HG03045 (cell line): ENCODE measurements around the gene CDK11A.
"Not testable (repeated sequence)": the region's sequence is repeated elsewhere in the genome, so short reads cannot be mapped to it uniquely, and the experiment has no call there.

Experiments
- ATAC-seq: cut with Tn5 transposase; IDR thresholded peaks from one replicate; pipeline ENCODE4 v1.9.1; 2021; ENCODE audit warnings: mild to moderate bottlenecking, moderate library complexity; ENCODE audit not compliant: unreplicated experiment

CDK11A gene

DNA sequence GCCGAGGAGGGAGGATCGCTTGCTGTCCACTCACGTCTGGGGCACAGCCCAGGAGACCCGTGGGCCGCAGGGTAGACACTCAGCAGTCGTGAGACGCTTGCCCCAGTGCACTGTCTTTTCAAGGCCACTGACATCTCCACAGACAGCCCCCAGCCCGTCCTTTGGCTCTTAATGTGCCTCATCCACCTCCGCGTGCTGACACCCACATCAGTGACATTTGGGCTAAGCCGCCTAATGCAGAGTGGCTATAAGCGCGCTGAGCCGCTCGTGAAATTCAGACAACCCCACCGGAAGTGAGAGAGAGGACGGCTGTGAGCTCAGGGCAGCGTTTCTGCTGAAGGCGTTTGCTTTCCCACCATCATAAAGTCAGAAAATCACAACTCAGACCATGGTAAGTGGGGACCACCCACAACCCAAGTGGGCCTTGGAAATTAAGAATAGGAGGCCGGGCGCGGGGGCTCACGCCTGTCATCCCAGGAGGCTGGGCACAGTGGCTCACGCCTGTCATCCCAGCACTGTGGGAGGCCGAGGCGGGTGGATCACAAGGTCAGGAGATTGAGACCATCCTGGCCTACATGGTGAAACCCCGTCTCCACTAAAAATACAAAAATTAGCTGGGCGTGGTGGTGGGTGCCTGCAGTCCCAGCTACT is 40.0 kb downstream of the CDK11A start:
- ATAC-seq: no peak

- no peak for ATAC-seq
These were observed 40.9 kb downstream of the CDK11A start for GRCh38 chr1:1683104-1683905.

GRCh38 chr1:1680912-1681273 is 43.3 kb downstream of the CDK11A start:
- ATAC-seq: no peak

GRCh38 chr1:1680031-1680911 is 43.9 kb downstream of the CDK11A start:
- ATAC-seq: no peak

GRCh38 chr1:1678581-1679380 is 45.4 kb downstream of the CDK11A start:
- no peak for ATAC-seq

GRCh38 chr1:1677718-1678580 is 46.2 kb downstream of the CDK11A start:
- peak; percentile 51 for ATAC-seq

DNA sequence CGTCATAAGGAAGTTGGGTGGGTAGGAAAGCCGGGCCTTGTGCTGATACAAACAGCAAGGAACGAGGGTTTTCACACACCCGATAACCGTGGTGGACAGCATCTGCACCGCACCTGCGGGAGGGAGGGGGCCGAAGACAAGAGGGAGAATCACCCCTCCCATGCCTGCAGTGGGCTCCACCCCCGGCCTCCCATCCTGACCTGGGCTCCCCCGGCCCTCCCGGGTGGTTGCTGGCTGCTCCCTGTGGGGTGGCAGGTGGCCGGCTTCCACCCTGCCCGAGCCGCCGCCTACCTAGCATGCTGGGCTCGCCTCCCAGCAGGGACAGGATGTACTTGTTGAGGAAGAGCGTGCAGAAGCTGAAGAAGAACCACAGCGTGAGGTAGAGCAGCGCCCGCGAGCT is 48.1 kb downstream of the CDK11A start:
- not testable (repeated sequence) for ATAC-seq

DNA sequence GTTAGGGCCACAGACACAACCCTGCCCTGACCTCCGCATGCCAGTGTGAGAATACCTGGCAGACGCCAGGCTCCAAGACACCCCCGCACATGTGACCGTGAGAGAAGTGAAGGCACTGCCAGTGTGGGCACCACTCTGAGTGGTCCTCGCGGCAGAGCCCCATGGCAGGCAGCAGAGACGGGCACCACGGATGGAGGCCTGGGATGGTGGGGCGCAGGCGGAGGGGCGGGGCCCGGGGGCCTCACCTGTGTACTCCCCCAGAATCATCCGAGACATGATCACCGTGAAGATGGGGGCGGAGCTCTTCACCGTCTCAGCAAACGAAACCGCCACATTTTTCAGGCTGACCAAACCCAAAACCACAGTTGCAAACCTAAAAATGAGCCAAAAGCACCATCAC is 48.9 kb downstream of the CDK11A start:
- not testable (repeated sequence) for ATAC-seq

DNA sequence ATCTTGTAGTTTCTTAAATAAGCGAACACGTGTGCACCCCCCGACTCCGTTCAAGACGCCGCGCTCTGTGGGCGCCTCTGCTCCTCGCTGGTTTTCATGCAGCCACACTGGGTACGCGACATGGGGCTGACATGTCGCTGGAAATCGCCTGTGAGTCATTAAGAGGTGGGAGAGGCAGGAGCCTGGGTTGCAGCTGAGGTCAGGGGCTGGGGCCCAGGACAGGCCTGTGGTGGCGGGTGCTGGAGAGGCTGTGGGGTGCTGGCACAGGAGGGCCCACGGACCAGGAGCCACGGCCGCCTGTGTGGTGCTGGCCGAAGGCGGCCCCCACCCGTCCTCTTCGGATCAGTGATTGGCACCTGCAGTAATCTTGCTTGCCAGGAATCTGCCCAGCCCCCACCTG is 49.4 kb downstream of the CDK11A start:
- ATAC-seq: not testable (repeated sequence)

- no peak for ATAC-seq
These were observed 51.8 kb downstream of the CDK11A start for GRCh38 chr1:1672181-1672965.

DNA sequence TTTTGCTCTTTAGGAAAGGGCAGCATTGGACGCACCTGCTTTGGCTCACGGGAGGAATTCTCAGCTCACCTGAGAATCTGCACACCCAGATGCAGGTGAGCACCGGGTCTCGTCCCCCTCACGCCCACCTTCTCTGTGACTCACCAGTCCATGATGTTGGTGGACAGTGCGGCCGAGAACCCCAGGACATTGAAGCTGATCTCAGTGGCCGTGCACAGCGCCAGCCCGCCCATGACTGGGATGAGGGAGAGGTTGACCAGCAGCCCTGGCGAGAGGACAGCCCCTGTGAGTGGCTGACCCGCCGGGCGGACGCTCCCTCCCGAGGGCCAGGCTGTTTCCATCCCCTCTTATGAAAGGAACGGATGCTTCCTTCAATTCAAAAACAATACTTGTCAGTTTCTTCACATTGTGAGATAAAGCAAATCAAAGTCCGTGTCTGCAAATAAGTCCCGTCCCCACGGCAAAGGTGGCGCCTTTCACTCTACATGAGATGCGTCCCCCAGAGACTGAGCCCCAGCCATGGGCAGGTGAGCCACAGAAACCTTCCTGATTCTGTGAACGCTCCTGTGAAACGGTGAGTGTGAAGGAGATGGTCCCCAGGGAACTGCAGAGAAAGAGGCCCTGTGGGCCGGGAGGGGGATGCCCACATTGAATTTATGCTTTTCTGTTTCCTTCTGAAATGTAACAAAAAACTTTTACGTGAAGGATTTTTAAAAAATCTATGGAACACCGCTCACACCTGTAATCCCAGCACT is 52.6 kb downstream of the CDK11A start:
- ATAC-seq: no peak

GRCh38 chr1:1670866-1671265 is 53.3 kb downstream of the CDK11A start:
- no peak for ATAC-seq

- no peak for ATAC-seq
These were observed 54.4 kb downstream of the CDK11A start for GRCh38 chr1:1669468-1670440.

GRCh38 chr1:1666526-1666925 is 57.6 kb downstream of the CDK11A start:
- no peak for ATAC-seq

DNA sequence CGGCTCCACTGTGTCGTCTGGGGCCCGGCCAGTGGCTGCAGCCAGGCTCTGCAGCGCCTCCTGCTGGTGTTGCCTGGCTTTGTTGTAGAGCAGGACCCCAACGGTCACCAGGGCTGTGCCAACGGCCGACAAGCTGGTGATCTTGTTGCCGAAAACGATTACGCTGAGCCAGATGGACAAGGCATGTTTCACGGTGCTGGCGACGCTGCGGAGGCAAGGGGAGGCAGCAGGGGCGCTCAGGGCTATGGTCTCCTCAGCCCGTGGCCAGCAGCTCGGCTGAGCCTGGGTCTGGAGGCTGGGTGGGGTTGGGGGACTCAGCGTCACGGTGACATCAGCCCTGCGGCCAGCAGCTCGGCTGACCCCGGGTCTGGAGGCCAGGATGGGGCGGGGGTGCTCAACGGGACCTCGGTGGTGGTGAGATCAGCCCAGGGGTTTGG is 58.3 kb downstream of the CDK11A start:
- ATAC-seq: no peak

DNA sequence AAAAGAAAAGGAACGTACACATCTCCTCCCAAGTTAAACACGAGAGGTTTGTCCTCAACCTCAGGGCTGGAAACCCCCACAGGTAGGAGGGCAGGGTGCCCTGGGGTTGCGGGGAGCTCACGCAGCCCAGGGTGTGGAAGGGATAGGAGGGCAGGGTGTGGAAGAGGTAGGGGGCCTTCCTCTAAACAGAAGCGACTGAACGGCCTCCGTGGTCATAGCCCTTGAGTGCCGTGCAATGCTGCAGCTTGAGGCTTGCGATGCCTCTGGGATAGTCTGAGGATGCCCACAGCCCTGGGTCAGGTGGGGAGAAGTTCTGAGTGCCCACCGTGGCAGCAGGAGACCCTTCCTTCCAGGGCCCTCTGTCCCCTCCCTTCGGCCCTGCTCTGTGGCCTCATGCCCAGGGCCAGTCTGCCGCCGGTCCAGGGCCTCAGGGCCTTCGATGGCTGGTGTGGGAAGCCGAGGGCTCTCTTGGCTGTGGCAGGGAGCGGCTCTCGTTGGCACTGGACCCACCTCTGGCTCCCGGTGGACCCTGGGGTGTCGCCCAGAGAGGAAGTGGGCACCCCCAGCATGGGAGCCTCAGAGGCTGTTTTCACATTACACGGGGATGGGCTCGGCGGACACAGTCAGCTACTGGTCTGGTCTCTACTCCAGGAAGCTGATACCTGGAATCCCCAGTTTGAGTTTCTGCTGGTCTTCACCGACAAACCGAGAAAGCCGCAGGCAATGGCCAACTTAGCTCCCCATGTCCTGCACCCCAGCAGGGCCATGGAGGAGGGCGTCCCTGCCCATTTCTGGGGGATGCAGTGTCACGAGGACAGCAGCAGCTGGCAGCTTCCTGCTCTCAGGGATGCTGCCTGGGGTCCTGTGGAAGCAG is 59.0 kb downstream of the CDK11A start:
- no peak for ATAC-seq
